AG09319 (cell line): Measurements from ENCODE around the gene KCTD5.

ENCODE experiments used
- DNase-seq: peaks from one replicate; pipeline ENCODE4 v3.0.0-alpha.2; 2010; ENCODE audit warnings: low read depth; ENCODE audit errors: extremely low read depth
- CTCF ChIP-seq: IDR thresholded peaks from 2 replicates; pipeline ENCODE4 v1.5.1; 2011; ENCODE audit warnings: low read depth, mild to moderate bottlenecking, inconsistent platforms, low read length, moderate library complexity

KCTD5 gene

DNA sequence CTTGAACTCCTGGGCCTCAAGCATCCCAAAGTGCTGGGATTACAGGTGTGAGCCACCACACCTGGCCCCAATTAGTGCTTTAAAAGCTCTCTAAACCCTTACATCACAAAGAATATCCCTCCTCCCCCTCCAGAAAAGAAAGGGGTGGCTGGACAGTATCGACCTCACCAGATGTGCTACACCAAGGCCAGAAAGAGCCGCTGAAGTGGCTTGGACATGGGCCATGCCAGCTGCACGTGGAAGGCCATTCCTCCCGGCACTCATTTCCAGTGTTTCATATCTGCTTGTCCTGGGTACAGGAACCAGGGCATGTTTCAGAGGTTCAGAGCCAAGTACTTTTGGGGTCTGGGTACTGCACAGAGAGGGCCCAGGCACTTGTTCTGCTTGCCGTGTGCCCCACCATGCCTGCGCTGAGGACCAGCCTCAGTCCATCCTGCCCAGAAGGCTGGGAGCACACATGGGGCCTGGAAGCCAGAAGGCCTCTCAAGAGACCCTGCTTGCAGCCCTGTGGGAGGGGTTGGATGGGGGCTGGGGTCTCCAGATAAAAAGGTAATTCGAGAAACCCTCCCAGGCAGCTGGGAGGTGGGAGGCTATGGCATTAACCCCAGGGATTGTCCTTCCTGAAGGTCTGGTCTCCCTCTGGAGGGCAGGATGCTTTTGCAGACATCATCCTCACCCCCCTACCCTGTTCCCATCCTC is 66.6 kb downstream of the KCTD5 start:
- DNase-seq = no peak
- TF ChIP-seq CTCF = no peak

DNA sequence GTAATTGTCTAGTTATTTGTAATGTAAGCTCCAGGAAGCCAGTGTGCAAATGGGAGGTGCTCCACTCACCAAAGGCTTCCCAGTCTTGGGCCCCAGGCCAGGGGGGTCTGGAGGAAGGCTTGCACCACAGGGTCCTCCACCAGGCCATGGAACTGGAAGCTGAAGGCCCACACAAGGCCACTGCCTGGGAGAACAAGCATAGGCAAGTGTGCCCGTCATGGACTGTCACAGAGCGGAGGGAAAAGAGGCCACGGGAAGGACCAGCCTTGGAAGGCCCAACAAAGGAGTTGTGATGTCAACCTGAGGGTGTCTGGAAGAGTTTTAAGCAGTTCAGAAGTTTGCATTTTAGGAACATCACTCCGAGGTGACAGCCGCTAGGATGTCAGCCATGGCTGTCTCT is 67.2 kb downstream of the KCTD5 start:
- no peak for TF ChIP-seq CTCF
- no peak for DNase-seq

DNA sequence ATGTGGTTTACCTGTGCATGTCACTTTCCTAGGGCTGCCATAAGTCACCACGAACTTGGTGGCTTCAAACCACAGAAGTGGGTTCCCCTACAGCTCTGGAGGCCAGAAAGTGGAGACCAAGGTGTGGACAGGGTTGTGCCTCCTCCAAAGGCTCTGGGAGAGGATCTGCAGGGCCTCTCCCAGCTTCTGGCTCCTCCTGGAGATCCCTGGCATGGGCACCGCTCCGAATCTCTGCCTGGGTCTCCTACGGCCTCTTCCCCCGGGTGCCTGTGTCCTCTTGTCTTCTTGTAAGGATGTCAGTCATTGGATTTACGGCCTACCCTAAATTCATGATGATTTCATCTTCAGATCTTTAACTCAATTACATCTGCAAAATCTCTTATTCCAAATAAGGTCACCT is 67.6 kb downstream of the KCTD5 start:
- DNase-seq = no peak
- no peak for TF ChIP-seq CTCF

GRCh38 chr16:2751577-2752034 is 69.3 kb downstream of the KCTD5 start:
- DNase-seq = no peak
- no peak for TF ChIP-seq CTCF

- TF ChIP-seq CTCF = no peak
Observed at GRCh38 chr16:2752035-2752849, 69.9 kb downstream of the KCTD5 start, which contains the start of gene SRRM2. TSS of gene SRRM2 (plus strand) at chr16:2752638. CDS start at chr16:2756365, 3,727 bp downstream.

DNA sequence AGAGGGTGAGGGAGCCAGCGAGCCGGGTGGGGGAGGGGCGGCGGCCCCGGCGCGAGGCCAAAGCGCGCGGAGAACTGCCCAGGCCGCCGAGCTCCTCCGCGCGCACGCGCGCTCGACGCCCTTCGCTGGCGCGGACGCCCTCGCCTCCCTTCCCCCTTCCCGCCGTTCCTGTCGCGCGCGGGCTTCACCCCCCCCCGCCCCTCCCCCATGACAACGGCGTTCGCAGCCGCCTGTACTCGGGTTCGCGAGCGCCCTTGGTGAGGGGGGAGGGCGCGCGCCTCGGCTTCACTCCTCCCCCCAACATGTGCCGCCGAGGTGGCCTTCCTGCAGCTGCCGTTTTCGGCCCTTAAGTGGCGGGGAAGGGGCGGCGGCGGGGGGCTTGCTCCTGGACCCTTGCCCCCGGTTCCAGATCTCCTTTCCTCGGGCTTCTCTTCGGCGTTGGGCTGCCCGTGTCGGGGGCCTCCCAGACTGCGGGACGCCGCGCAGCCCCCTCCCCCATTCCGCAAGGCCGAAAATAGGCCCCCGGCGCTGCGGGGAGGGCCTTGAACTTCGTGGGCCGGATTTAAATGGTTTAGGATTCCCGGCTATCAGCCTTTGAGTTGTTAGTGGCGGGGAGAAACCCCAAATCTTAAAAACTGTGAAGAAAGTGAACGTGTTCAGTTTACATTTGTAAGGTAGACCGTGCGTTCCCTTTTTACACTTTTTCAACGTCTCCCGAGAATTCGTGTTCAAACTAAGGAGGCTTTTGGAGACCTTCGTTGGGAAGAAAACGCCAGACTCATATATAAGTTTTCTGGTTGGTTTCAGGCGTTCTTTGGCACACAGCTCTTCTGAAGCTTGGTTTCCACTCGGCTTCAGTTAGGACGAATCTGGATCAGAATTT is 70.8 kb downstream of the KCTD5 start:
- DNase-seq = peak; percentile 56

More at GRCh38 chr16:2752035-2752849, 69.9 kb downstream of the KCTD5 start, which contains the start of gene SRRM2:
- peak; percentile 92 for DNase-seq

More for the DNA sequence above, 70.8 kb downstream of the KCTD5 start:
- TF ChIP-seq CTCF = no peak
